KMS-11 (cell line): ENCODE results near the gene TNNT1.

Source experiments
- H2AFZ ChIP-seq: fragments of 200-600 bp; sonication (generic); 2 replicates; pipeline ENCODE4 v1.6.1; 2016; ENCODE audit warnings: antibody characterized with exemption, mixed run types, low read depth
- H3K27ac ChIP-seq: fragments of 200-600 bp; sonication (generic); 2 replicates; pipeline ENCODE4 v1.6.1; 2016; ENCODE audit warnings: mild to moderate bottlenecking, mixed run types
- H3K27me3 ChIP-seq: fragments of 200-600 bp; sonication (generic); 2 replicates; pipeline ENCODE4 v1.6.1; 2017; ENCODE audit warnings: mild to moderate bottlenecking, low read depth, mixed run types, moderate library complexity; ENCODE audit not compliant: insufficient read depth
- H3K36me3 ChIP-seq: fragments of 200-600 bp; sonication (generic); 2 replicates; pipeline ENCODE4 v1.6.1; 2017; ENCODE audit warnings: mild to moderate bottlenecking, mixed run types; ENCODE audit not compliant: insufficient read depth
- H3K4me1 ChIP-seq: fragments of 200-600 bp; sonication (generic); 2 replicates; pipeline ENCODE4 v1.6.1; 2016; ENCODE audit warnings: mild to moderate bottlenecking, low read depth, mixed run types; ENCODE audit not compliant: poor library complexity, severe bottlenecking
- H3K4me2 ChIP-seq: fragments of 200-600 bp; sonication (generic); 2 replicates; pipeline ENCODE4 v1.7.0; 2016; ENCODE audit warnings: mild to moderate bottlenecking, mixed run types
- H3K4me3 ChIP-seq: fragments of 200-600 bp; sonication (generic); IDR thresholded peaks from 2 replicates; pipeline ENCODE4 v1.6.1; 2017; ENCODE audit warnings: low read depth, low read length, mixed read lengths; ENCODE audit not compliant: insufficient read depth
- H3K79me2 ChIP-seq: fragments of 200-600 bp; sonication (generic); 2 replicates; pipeline ENCODE4 v1.6.1; 2016; ENCODE audit warnings: low read depth, mixed run types; ENCODE audit not compliant: insufficient read depth
- H3K9ac ChIP-seq: fragments of 200-600 bp; sonication (generic); 2 replicates; pipeline ENCODE4 v1.6.1; 2016; ENCODE audit warnings: mild to moderate bottlenecking, mixed run types
- H4K20me1 ChIP-seq: fragments of 200-600 bp; sonication (generic); 2 replicates; pipeline ENCODE4 v1.6.1; 2016; ENCODE audit warnings: mild to moderate bottlenecking, mixed run types; ENCODE audit not compliant: insufficient read depth
- CTCF ChIP-seq: fragments of 200-600 bp; sonication (generic); conservative IDR thresholded peaks from 2 replicates; pipeline ENCODE4 v1.6.1; 2017; ENCODE audit warnings: low read depth, mild to moderate bottlenecking, antibody characterized with exemption, low read length, moderate library complexity, mixed read lengths

Gene TNNT1

GRCh38 chr19:55116859-55117662, 31.9 kb downstream of the TNNT1 start, which contains the start of gene PPP1R12C:
PPP1R12C (minus strand) TSS chr19:55117637; CDS start chr19:55117543, 94 bp downstream.
- peaks cover 10% of the 10 kb centered on the region for H3K4me1 ChIP-seq
- peaks cover 19% of the 10 kb centered on the region for H3K27me3 ChIP-seq
- no peak for TF ChIP-seq CTCF
- no peaks in the 10 kb centered on the region for H4K20me1 ChIP-seq
- no peak within 1 kb of the TSS for H3K4me3 ChIP-seq
- peak within 1 kb of the TSS; percentile 77 for H2AFZ ChIP-seq
- H3K4me2 ChIP-seq, result peak within 1 kb of the TSS; percentile 96
- no peak within 1 kb of the TSS for H3K27ac ChIP-seq
- H3K36me3 ChIP-seq, result no peaks in the 10 kb centered on the region
- H3K9ac ChIP-seq, result peak within 1 kb of the TSS; percentile 54; the same call in 1 of the 2 replicates
- peaks cover 40% of the 10 kb centered on the region for H3K79me2 ChIP-seq

GRCh38 chr19:55116232-55116858, 32.7 kb downstream of the TNNT1 start:
- Histone ChIP-seq H3K79me2 (peaks cover 40% of the 10 kb centered on the region), H3K4me3 (no peak overlapping the region), H3K4me1 (peaks cover 10% of the 10 kb centered on the region), H3K27me3 (peaks cover 12% of the 10 kb centered on the region), H4K20me1 (no peaks in the 10 kb centered on the region), H3K4me2 (peak overlapping the region; percentile 96), H3K36me3 (no peaks in the 10 kb centered on the region), H3K27ac (no peak overlapping the region), H2AFZ (peak overlapping the region; percentile 25; the same call in 1 of the 2 replicates), H3K9ac (peak overlapping the region; percentile 54; the same call in 1 of the 2 replicates)
- no peak for TF ChIP-seq CTCF

GRCh38 chr19:55115446-55116065, 33.5 kb downstream of the TNNT1 start:
- Histone ChIP-seq H2AFZ (no peak overlapping the region), H3K36me3 (no peaks in the 10 kb centered on the region), H3K79me2 (peaks cover 40% of the 10 kb centered on the region), H3K4me3 (no peak overlapping the region), H3K9ac (no peak overlapping the region), H3K4me1 (peaks cover 10% of the 10 kb centered on the region), H3K4me2 (peak overlapping the region; percentile 96), H3K27ac (no peak overlapping the region), H3K27me3 (peaks cover 4% of the 10 kb centered on the region), H4K20me1 (no peaks in the 10 kb centered on the region)
- TF ChIP-seq CTCF, result no peak

GRCh38 chr19:55114566-55115145, 34.4 kb downstream of the TNNT1 start:
- H3K4me2 ChIP-seq, result no peak overlapping the region
- no peak for TF ChIP-seq CTCF
- no peak overlapping the region for H3K27ac ChIP-seq
- H3K36me3 ChIP-seq, result no peaks in the 10 kb centered on the region
- peaks cover 40% of the 10 kb centered on the region for H3K79me2 ChIP-seq
- H3K9ac ChIP-seq, result no peak overlapping the region
- no peak overlapping the region for H3K4me3 ChIP-seq
- peaks cover 10% of the 10 kb centered on the region for H3K4me1 ChIP-seq
- H3K27me3 ChIP-seq, result no peaks in the 10 kb centered on the region
- H2AFZ ChIP-seq, result no peak overlapping the region
- no peaks in the 10 kb centered on the region for H4K20me1 ChIP-seq
